HG02973 (cell line): ENCODE results near the gene RACGAP1.

Experiments used
- ATAC-seq: cut with Tn5 transposase; IDR thresholded peaks from one replicate; pipeline ENCODE4 v1.9.1; 2021; ENCODE audit warnings: moderate library complexity; ENCODE audit not compliant: unreplicated experiment

The RACGAP1 gene

DNA sequence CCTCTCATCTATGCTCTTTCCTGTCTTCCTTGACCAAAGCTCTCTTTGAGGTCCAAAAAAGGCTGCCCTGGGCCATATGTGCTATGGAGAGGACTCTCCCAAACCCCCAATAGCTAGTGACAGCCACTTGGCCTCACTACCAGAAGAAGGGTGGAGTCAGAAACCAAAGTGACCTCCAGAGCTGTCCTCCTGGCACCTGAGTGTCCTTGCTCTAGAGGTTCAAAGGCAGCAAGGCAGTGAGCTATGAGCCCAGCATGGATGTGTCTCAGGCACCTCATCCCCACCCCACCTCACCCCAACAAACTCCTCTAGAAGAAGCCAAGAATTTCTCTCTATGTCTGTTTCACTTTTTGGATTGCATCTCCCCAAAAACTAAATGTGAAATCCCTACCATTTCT lies 67.7 kb downstream of the RACGAP1 start:
- ATAC-seq: no peak

DNA sequence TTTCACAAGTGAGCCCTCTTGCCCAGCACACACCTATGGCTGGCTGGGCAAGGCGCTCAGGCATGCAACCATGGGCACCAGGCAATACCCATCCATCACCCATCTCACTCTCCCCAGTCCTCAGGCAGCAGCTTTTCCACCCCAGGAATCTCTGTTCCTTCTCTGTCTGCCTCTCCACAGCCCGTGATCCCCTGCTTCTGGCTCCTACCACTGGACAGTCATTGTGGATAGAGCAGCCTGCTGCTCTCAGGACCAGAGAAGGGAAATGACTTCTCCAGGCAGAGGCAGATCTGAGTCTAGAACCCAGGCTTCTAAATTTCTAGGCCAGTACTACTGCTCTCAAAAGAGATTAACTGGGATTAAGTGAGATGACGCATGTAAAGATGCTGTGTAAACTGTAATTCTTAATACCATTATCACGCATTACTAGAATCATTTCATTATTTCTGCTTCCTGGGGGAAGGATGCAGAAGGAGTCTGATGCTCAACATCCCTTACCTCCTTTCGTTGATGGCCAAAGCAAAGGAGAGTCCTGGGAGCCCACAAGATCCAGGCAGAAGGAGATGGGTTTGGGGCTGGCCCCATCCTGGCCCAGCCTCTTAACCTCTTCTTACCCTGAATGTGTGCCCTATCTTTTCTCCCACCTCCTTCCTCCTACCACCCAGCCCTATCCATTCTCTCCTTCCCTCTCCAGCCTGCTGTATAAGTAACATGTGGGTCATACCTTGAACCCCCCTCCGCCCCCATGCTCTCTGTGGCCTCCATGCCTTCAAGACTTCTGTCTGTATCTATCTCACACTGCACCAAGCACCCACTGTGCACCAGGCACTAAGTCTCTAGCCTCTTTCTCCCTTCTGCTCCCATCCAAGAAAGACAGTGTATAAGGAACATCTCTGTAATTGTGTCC lies 68.4 kb downstream of the RACGAP1 start:
- ATAC-seq: no peak

DNA sequence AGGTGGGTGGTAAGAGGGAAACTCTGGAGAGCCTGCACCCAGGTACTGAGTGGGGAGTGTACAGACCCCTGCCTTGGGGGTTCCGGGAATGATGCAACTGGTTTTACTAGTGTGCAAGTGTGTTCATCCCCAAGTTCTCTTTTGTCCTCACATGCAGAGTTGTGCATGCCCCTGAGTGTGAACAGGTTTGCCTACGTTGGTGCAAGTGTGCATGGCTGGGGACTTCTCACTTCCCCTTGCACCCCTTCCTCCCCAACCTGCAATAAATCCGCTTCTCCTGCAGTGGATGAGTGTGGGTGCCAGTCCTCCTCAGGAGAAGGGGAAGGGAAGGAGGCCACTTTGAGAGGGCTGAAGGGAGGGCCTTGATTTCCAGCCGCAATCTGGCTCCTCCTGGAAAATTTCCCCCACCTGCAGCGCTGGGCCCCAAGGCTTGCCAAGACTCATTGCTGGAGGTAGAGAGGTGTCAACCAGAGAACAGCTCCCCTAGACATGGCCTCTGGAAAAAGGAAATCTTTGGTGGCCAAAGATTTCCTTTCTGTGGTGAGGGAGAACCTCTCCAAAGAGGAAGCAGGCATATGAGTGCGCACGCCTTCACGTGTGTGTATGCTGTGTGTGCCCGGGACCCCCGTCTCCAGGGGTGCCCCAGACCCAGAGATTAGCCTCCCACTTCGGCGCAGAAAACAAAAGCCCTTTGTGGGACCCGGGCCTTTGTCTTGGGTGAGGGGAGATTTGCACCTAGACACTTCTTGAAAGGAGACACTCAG lies 69.2 kb downstream of the RACGAP1 start:
- ATAC-seq: no peak

DNA sequence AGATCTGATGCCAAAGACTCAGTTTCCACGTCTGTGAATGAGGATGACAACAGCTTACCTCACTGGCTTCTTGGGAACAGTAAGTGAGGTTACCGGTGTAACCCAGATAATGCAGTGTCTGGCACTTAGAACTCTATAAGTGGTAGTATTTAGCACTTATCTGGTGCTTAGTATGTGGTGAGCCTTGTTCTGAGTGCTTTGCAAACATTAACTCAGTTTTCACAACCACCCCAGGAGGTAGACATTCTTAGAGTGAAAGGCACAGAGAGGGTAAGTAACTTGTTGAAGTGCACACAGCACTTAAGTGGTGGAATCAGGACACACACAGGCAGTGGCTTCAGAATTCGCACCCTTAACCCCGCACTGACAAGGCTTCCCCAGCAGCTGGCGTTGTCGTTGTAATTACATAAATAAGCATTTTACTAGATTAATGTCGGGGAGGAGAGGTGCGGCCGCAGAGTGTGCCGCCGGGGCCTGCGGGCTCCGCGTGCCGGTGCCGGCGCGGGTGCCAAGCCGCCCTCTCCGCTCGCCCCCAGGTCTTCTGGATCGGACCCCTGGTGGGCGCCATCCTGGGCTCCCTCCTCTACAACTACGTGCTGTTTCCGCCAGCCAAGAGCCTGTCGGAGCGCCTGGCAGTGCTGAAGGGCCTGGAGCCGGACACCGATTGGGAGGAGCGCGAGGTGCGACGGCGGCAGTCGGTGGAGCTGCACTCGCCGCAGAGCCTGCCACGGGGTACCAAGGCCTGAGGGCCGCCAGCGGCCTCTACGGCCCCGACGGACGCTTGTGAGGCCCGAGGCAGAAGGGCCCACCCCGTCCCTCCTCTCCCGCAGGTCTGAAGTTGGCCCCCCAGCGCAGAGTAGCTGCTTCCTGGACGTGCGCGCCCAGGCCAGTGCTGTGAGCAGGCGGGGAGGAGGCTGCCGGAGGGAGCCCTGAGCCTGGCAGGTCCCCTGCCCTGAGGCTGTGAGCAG lies 70.1 kb downstream of the RACGAP1 start:
- no peak for ATAC-seq

DNA sequence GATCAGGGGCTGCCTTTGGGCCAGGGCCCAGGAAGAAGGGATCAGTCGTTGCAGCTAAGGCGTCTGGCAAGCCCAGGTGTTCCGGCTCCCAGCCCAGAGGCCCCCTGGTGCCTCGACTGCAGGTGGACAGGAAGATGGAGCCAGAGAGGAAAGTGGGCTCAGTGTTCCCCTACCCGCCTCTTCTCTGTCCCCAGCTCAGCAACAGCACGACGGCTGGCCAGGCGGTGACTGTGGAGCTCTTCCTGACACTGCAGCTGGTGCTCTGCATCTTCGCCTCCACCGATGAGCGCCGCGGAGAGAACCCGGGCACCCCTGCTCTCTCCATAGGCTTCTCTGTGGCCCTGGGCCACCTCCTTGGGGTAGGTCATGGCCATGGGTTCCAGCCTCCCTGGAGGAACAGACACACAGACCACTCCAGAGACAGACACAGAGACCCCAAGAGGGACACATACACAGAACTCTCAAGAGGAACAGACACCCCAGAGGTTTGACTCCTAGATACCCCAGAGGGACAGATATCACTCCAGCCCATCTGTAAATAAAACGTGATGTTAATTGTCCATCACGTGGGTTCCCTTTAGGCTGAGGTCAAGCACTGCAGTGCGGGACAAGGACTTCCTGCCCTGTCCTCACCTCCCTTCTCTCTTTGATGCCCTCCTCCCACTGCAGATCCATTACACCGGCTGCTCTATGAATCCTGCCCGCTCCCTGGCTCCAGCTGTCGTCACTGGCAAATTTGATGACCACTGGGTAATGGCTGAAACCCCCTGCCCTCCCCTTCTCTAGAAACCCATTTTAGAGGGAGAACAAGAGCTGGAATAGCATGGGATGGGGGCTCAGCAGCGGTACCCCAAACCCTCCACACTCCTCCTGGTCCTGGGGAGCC lies 71.1 kb downstream of the RACGAP1 start:
- ATAC-seq: no peak

DNA sequence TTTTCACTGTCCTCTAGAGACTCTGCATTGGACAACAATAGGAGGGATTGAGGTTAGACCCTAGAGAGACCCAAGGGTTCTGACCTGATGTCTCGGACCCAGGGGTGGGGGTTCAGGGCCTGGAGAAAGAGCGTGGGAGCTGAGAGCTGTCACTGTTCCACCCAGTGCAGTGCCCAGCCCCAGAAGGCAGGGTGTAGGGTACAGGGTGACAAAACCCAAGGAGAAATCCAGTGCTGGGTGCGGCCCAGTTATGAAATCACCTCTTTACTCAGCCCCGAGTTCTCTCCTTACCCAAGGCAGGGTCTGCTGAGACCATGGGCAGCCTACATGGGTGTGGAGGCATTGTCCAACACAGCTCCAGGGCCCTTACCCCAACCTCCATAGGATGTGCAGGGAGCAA lies 72.1 kb downstream of the RACGAP1 start:
- ATAC-seq: no peak

DNA sequence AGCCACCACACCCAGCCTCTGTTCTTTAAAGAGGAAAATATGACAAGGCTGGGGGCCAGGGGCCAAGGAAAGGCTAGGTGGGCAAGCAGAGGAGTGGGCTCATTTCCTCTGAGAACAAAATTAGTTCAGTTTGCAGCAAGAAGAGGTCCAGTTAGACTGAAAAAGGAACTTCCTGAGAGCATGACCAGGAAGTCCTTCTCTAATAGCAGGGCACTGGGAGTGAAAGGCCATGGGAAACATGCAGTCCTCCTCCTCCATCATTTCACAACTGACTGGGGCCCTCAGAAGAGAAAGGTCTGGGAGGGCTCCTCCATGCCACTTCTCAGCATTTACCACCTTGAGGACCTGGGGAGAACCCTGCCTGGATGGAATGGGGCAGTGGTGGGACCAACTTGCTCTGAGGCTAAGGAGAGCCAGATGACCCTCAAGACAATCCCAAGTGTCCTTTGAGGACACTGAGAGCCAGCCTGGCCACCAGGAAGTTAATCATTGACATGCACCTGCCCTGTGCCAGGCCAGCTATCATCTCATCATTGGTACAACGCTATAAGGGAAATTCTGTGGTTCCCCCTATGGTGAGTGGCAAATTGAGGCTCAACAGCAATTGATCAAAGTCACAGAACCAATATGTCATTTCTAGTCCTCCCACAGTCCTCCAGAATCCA lies 72.8 kb downstream of the RACGAP1 start:
- no peak for ATAC-seq

DNA sequence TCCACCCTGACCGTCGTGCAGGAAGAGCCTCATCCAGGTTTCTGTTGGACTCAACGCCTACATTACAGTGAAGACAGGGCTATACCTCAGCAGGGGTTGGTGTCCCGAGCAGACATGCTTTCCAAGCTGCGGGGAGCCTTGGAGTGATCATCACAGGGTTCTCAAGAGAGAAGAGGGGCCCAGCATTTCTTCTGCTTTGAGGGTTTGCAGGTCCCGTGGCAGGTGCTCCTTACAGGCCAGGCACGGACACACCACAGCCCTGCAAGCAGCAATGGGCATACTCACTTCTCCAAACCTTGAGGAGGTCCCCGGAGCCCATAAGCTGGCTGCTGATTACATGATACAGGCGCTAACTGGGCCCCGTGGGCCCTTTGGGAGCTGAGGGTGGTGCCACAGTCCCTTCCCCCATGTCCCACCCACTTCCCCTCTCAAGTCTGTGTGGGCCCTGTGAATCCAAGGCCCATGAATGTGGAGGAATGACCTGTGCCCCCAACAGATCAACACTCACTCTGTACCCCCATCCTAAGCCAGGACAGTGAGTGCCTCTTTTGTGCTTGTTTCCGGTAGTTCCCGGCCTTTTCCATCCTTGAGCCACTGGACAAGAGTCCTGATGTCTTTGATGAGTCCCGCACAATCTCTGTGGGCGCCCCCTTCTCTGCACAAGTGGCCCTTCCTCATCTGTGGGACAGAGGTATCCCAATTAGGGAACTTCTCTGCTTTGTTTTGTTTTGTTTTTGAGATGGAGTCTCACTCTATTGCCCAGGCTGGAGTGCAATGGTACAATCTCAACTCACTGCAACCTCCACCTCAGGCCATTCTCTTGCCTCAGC lies 73.7 kb downstream of the RACGAP1 start:
- ATAC-seq: no peak

DNA sequence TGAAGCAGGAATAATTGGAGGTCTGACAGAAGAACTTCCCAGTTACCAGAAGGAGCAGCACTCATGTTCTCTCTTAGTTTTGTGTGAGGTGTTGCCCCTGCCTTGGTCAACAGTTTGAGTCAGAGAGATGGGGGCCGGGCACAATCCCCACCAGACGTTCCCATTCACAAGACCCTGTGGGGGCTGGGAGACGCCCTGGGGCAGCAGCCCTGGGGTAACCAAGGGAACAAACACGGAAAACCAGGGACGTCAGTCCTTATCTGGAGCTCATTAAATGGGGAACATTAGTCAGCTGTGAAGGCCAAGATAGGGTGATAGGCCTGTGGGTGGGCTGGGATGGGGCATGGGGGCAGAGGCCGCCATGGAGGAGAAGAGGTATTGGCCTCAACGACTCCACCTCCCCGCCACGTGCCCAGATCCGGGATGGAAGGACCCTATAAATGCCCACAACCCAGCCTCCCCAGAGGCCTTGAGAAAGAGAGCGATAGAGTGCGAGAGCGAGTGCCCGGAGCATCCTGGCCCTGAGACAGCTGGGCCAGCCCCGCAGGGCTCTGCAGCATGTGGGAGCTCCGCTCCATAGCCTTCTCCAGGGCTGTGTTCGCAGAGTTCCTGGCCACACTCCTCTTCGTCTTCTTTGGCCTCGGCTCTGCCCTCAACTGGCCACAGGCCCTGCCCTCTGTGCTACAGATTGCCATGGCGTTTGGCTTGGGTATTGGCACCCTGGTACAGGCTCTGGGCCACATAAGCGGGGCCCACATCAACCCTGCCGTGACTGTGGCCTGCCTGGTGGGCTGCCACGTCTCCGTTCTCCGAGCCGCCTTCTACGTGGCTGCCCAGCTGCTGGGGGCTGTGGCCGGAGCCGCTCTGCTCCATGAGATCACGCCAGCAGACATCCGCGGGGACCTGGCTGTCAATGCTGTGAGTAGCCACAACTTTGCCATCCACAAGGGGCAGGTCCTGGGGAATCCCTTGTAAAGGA lies 74.7 kb downstream of the RACGAP1 start, which contains the start of gene AQP2:
TSS of gene AQP2 (plus strand) at position 465 of the 979 bp plus-strand sequence. CDS start at position 559, 94 bp downstream.
- no peak for ATAC-seq

DNA sequence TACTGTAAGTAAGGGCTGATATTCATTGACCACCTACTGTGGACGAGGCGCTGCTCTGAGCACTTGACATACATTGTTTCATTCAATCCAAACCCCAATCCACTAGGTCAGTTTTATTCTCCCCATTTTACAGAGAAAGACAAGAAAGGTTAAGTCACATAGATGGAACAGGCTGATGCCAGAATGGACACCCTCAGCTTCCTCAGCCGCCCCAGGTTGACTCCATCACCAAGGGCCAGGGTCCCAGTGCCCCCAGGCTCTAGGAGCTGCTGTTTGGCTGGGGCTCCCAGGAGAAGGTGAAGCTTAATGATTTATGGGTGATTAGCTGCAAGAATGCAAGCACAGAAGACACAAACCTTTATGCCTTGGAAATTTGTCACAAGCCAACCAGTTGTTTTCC lies 75.4 kb downstream of the RACGAP1 start:
- ATAC-seq: no peak

DNA sequence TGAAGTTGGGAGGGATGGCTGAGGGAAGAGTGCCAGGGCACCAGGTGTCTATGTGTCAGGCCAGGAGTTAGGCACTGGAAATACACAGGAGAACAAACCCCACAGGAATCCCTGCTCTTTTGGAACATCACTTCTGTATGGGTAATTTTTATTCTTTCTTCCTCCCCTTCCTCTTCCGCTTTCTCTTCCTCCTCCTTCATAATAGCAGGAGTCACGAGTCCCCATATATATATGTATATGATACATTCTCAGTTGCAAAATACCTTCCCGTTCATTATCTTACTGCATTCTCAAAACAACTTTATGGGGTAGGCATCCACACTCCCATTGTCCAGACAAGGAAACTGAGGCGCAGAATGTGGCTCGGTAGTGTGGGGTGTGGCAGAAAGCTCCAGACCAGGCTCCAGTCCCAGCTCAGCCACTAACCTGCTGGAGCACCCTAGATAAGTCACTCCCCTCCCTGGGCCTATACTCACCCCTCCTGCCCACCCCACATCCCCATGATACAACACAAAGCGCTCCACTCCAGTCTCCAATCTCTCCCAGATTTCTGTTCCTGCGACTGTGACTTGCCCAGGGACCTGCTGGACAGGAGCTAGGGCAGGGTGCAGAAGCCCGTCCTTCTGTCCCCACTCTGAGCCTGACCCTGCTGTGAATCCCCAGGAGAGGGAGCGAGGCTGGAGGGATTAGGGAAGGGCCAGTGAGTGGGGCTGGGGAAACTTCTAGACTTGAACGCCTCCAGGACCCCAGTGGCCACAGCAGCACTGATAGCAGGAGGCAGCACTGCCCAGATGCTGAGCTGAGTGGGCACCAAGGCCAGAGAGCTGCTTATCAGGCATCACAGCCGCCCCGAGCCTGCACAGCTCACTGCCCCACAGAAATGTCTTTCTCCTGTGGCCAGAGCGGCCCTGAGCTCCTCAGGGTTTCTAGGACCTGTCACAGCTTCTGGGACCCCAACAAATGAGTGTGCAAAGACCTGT lies 76.1 kb downstream of the RACGAP1 start:
- no peak for ATAC-seq

DNA sequence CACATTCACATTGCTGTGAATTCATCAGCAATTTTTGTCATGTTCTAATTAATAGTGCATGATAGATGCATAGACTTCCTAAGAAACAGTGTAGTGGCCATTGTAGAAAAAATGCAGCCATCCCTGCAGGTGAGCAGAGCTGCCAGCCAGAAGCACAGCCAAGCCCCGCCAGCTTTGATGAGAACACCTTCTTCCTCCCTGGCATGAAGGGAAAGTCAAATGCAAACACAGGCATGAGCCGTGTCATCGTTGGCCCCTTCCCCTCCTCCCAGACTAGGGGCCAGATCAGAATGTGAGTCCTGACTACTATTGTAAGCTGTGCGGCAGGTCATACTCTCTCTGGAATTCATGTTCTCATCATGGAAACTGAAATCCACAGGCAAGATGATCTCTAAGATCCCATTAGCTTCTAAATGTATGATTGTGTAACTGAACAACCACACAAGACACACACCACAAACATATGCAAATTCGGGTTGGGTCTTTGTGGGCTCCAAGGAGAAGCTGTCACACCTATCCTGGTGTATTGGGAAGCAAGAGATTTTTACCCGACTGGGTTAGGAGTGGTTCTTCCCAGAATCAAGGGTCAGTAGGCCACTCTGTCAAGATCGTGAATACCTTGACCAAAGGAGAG lies 77.6 kb downstream of the RACGAP1 start:
- ATAC-seq: no peak

DNA sequence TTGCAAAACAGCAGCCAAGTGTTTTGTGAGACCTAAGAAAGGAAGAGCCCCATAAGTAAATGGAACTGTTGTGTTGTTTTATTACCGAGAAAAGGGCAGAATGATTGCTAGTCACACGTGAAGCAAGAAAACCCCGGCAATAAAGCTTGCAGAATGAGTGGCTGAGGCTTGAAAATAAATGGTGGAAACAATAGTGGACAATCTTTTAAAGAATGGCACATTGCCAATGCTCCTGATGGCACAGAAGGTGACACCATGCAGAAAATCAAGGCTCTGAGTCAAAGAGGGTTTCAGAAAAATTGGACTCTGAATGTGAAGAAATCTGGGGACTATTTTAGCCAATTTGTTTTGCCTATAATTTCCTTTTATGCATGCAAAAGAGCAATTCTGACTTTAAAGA lies 78.8 kb downstream of the RACGAP1 start:
- no peak for ATAC-seq

DNA sequence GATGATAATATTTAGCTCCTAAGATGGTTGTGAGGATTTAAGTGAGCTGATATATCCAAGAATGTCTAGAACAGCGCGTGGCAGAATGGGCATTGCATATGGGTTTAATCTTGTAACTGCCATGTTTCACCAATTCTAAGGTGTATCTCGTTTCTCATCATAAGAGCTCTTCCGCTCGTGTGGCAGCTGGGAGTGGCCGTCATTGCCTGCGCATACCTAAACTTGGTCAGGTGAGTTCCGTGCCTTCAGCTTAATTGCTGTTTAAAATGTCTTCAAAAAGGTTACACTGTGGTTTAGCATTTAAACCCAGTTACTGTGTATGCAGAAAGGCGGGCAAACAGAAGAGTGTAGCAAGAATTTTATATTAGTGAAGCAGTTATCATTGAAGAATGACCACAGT lies 79.2 kb downstream of the RACGAP1 start:
- no peak for ATAC-seq

DNA sequence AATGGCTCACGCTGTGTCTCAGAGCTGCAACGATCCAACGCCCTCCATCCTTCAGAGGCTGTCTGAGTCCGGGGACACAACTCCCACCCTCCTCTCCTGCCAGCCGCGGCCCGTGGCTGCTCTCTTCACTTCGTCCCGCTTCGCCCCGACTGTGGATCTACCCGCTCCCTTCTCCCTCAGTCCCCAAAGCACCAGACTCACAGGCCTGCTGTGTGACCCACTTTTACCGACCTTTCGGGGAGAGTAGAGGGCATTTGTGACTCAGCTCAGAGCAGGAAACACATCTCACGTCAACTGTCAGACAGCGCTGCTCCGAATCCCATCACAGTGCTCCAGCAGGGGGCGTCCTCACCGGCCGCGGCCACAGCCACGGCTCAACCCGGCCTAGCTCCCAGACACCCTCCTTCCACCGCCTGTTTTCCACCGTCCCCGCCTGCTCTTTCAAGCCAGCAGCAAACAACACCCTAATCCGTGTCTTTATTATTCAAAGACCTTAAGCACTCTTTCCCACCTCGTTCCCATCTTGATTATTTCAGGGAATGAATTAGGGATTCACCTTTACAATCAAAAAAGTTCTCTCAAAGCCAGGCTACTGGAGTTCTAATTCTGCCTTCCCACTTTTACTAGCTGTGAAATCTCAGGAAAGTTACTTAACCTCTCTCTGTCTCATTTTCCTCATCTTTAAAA lies 79.8 kb downstream of the RACGAP1 start:
- ATAC-seq: no peak
